ENCODE data around the gene SKIC2.
A peak's percentile ranks its signal among the peaks of the same experiment; 100 is the strongest.
"Not testable (repeated sequence)": the region's sequence is repeated elsewhere in the genome, so short reads cannot be mapped to it uniquely, and the experiment has no call there.

Gene SKIC2

GRCh38 chr6:32003301-32003700 is 44.3 kb downstream of the SKIC2 start:
- not testable (repeated sequence) for DNase-seq

GRCh38 chr6:32004393-32004792 is 45.4 kb downstream of the SKIC2 start:
- not testable (repeated sequence) for DNase-seq

GRCh38 chr6:32004864-32005537 is 46.0 kb downstream of the SKIC2 start:
- not testable (repeated sequence) for DNase-seq

GRCh38 chr6:32005538-32005880 is 46.5 kb downstream of the SKIC2 start:
- not testable (repeated sequence) for DNase-seq

- not testable (repeated sequence) for DNase-seq
These were observed 47.1 kb downstream of the SKIC2 start for GRCh38 chr6:32005991-32006529.

GRCh38 chr6:32007086-32007485 is 48.1 kb downstream of the SKIC2 start:
- DNase-seq = not testable (repeated sequence)

- not testable (repeated sequence) for DNase-seq
These were observed 49.1 kb downstream of the SKIC2 start for GRCh38 chr6:32008037-32008436.

- DNase-seq = not testable (repeated sequence)
These were observed 49.6 kb downstream of the SKIC2 start for GRCh38 chr6:32008616-32009015.

GRCh38 chr6:32009537-32009936 is 50.6 kb downstream of the SKIC2 start:
- DNase-seq = not testable (repeated sequence)

- DNase-seq = not testable (repeated sequence)
These were observed 52.0 kb downstream of the SKIC2 start for GRCh38 chr6:32010856-32011530.

- DNase-seq = peak in 2 of 58 donors; percentile 13 to 21
These were observed 54.1 kb downstream of the SKIC2 start for GRCh38 chr6:32012941-32013617.

- DNase-seq = not testable (repeated sequence)
These were observed 54.8 kb downstream of the SKIC2 start for GRCh38 chr6:32013738-32014137.

GRCh38 chr6:32014547-32014946 is 55.6 kb downstream of the SKIC2 start, which contains the start of gene C4B:
C4B (plus strand) TSS chr6:32014795; CDS start chr6:32014846, 51 bp downstream.
- not testable (repeated sequence) for DNase-seq

Data from anterior cingulate cortex (tissue), 58 donors.